ENCODE data around the gene NAA80.

DNA sequence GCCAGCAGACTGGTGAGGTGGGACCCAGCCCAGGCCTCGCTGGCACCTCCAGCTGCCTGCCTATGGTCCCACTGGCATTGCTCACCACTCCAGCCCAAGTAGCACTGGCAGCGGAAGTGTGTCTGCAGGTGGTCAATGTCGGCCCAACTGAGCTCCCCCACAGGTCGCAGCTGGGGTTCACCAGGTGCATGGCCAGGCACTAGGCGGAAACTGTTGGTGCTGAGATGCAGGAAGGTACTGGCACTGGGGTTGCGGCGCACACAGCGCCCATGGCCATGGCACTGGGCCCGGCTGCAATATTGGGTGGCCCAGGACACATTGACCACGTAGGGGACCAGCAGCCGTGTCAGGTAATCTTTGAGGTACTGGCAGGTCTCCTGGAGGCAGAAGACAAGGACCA lies 19.0 kb upstream of the NAA80 start:
- no peak for TF ChIP-seq CTCF (IDR thresholded peaks at IDR 0.05)
- no peak for TF ChIP-seq POLR2A (IDR thresholded peaks at IDR 0.05)

Data from adrenal gland (tissue), 5 donors.